ENCODE data around the gene ARL2.
"Not testable (repeated sequence)": the region's sequence is repeated elsewhere in the genome, so short reads cannot be mapped to it uniquely, and the experiment has no call there.

The ARL2 gene

GRCh38 chr11:65014726-65015227 is 817 bp downstream of the ARL2 start:
- Mint-ChIP-seq H3K27me3 (no peaks in the 10 kb centered on the region), H3K4me3 (peak overlapping the region; percentile 81), H3K36me3 (ENCODE audit: insufficient read depth) (peaks cover 4% of the 10 kb centered on the region), H3K27ac (ENCODE audit: low read depth) (peak overlapping the region; percentile 61), H3K4me1 (peaks cover 25% of the 10 kb centered on the region), H3K9me3 (no peaks in the 10 kb centered on the region)
- no peak for ATAC-seq (replicated peaks; ENCODE audit: extremely low read depth, poor library complexity, severe bottlenecking)
- DNase-seq (ENCODE audit: low spot score in 2 of 2): no peak

- Mint-ChIP-seq H3K36me3 (ENCODE audit: insufficient read depth) (peaks cover 9% of the 10 kb centered on the region), H3K27me3 (no peaks in the 10 kb centered on the region), H3K4me1 (peaks cover 25% of the 10 kb centered on the region), H3K4me3 (no peak overlapping the region), H3K9me3 (no peaks in the 10 kb centered on the region), H3K27ac (ENCODE audit: low read depth) (peak overlapping the region; percentile 36)
- DNase-seq (ENCODE audit: low spot score in 2 of 2) (no peak), ATAC-seq (replicated peaks; ENCODE audit: extremely low read depth, poor library complexity, severe bottlenecking) (no peak)
These were observed 2.7 kb downstream of the ARL2 start for GRCh38 chr11:65016705-65017104.

- no peak for ATAC-seq (replicated peaks; ENCODE audit: extremely low read depth, poor library complexity, severe bottlenecking)
- Mint-ChIP-seq H3K4me1 (peaks cover 23% of the 10 kb centered on the region), H3K9me3 (no peaks in the 10 kb centered on the region), H3K4me3 (no peak overlapping the region), H3K27me3 (no peaks in the 10 kb centered on the region), H3K36me3 (ENCODE audit: insufficient read depth) (peaks cover 9% of the 10 kb centered on the region), H3K27ac (ENCODE audit: low read depth) (no peak overlapping the region)
- no peak for DNase-seq (ENCODE audit: low spot score in 2 of 2)
These were observed 4.0 kb downstream of the ARL2 start for GRCh38 chr11:65017937-65018336.

GRCh38 chr11:65019824-65020223 is 5.9 kb downstream of the ARL2 start:
- Mint-ChIP-seq H3K36me3 (ENCODE audit: insufficient read depth) (peaks cover 8% of the 10 kb centered on the region), H3K9me3 (no peaks in the 10 kb centered on the region), H3K27me3 (no peaks in the 10 kb centered on the region), H3K4me3 (no peak overlapping the region), H3K27ac (ENCODE audit: low read depth) (no peak overlapping the region), H3K4me1 (peaks cover 15% of the 10 kb centered on the region)
- no peak for ATAC-seq (replicated peaks; ENCODE audit: extremely low read depth, poor library complexity, severe bottlenecking)
- DNase-seq (ENCODE audit: low spot score in 2 of 2): no peak

GRCh38 chr11:65021003-65021402 is 7.0 kb downstream of the ARL2 start:
- no peak overlapping the region for H3K4me3 Mint-ChIP-seq
- ATAC-seq (replicated peaks; ENCODE audit: extremely low read depth, poor library complexity, severe bottlenecking) (peak; percentile 58), DNase-seq (ENCODE audit: low spot score in 2 of 2) (no peak)
- no peaks in the 10 kb centered on the region for H3K9me3 Mint-ChIP-seq
- peaks cover 8% of the 10 kb centered on the region for H3K36me3 Mint-ChIP-seq (ENCODE audit: insufficient read depth)
- H3K27me3 Mint-ChIP-seq: no peaks in the 10 kb centered on the region
- H3K27ac Mint-ChIP-seq (ENCODE audit: low read depth): no peak overlapping the region
- H3K4me1 Mint-ChIP-seq: peaks cover 9% of the 10 kb centered on the region

GRCh38 chr11:65021509-65021908 is 7.5 kb downstream of the ARL2 start:
- DNase-seq (ENCODE audit: low spot score in 2 of 2) (no peak), ATAC-seq (replicated peaks; ENCODE audit: extremely low read depth, poor library complexity, severe bottlenecking) (no peak)
- Mint-ChIP-seq H3K27me3 (no peaks in the 10 kb centered on the region), H3K4me3 (no peak overlapping the region), H3K36me3 (ENCODE audit: insufficient read depth) (peaks cover 9% of the 10 kb centered on the region), H3K9me3 (no peaks in the 10 kb centered on the region), H3K27ac (ENCODE audit: low read depth) (no peak overlapping the region), H3K4me1 (peaks cover 4% of the 10 kb centered on the region)

GRCh38 chr11:65023502-65023901 is 9.5 kb downstream of the ARL2 start:
- not testable (repeated sequence) for H3K4me3 Mint-ChIP-seq; ATAC-seq (replicated peaks; ENCODE audit: extremely low read depth, poor library complexity, severe bottlenecking); H3K27me3 Mint-ChIP-seq; DNase-seq (ENCODE audit: low spot score in 2 of 2); H3K9me3 Mint-ChIP-seq
- peak overlapping the region; percentile 67 for H3K27ac Mint-ChIP-seq (ENCODE audit: low read depth)
- H3K36me3 Mint-ChIP-seq (ENCODE audit: insufficient read depth): peaks cover 11% of the 10 kb centered on the region
- peaks cover 14% of the 10 kb centered on the region for H3K4me1 Mint-ChIP-seq

GRCh38 chr11:65026810-65027209 is 12.8 kb downstream of the ARL2 start:
- Mint-ChIP-seq H3K4me3 (peak overlapping the region; percentile 48), H3K27me3 (no peaks in the 10 kb centered on the region), H3K27ac (ENCODE audit: low read depth) (no peak overlapping the region), H3K9me3 (no peaks in the 10 kb centered on the region), H3K4me1 (peaks cover 14% of the 10 kb centered on the region), H3K36me3 (ENCODE audit: insufficient read depth) (peaks cover 10% of the 10 kb centered on the region)
- no peak for ATAC-seq (replicated peaks; ENCODE audit: extremely low read depth, poor library complexity, severe bottlenecking)
- DNase-seq (ENCODE audit: low spot score in 2 of 2): no peak

- peak; percentile 90 for ATAC-seq (replicated peaks; ENCODE audit: extremely low read depth, poor library complexity, severe bottlenecking)
- Mint-ChIP-seq H3K27me3 (no peaks in the 10 kb centered on the region), H3K27ac (ENCODE audit: low read depth) (peak within 1 kb of the TSS; percentile 23), H3K36me3 (ENCODE audit: insufficient read depth) (peaks cover 10% of the 10 kb centered on the region), H3K4me1 (peaks cover 14% of the 10 kb centered on the region), H3K9me3 (no peaks in the 10 kb centered on the region), H3K4me3 (peak within 1 kb of the TSS; percentile 48)
- peak; percentile 66 to 87 for DNase-seq (ENCODE audit: low spot score in 2 of 2)
These were observed 13.5 kb downstream of the ARL2 start, which contains the start of gene SNX15 for GRCh38 chr11:65027213-65028067. Gene SNX15 (plus strand): TSS chr11:65027439. CDS start chr11:65027538, 99 bp downstream.

- DNase-seq (ENCODE audit: low spot score in 2 of 2) (no peak), ATAC-seq (replicated peaks; ENCODE audit: extremely low read depth, poor library complexity, severe bottlenecking) (no peak)
- no peaks in the 10 kb centered on the region for H3K9me3 Mint-ChIP-seq
- no peak overlapping the region for H3K4me3 Mint-ChIP-seq
- H3K27ac Mint-ChIP-seq (ENCODE audit: low read depth): no peak overlapping the region
- H3K4me1 Mint-ChIP-seq: peaks cover 8% of the 10 kb centered on the region
- H3K36me3 Mint-ChIP-seq (ENCODE audit: insufficient read depth): peaks cover 11% of the 10 kb centered on the region
- no peaks in the 10 kb centered on the region for H3K27me3 Mint-ChIP-seq
These were observed 18.3 kb downstream of the ARL2 start for GRCh38 chr11:65032216-65032615.

GRCh38 chr11:65034423-65034822 is 20.5 kb downstream of the ARL2 start:
- Mint-ChIP-seq H3K27ac (ENCODE audit: low read depth) (no peak overlapping the region), H3K27me3 (no peaks in the 10 kb centered on the region), H3K4me1 (no peaks in the 10 kb centered on the region), H3K4me3 (no peak overlapping the region), H3K36me3 (ENCODE audit: insufficient read depth) (peaks cover 7% of the 10 kb centered on the region), H3K9me3 (no peaks in the 10 kb centered on the region)
- ATAC-seq (replicated peaks; ENCODE audit: extremely low read depth, poor library complexity, severe bottlenecking) (no peak), DNase-seq (ENCODE audit: low spot score in 2 of 2) (no peak)

- Mint-ChIP-seq H3K27ac (ENCODE audit: low read depth) (no peak overlapping the region), H3K36me3 (ENCODE audit: insufficient read depth) (peaks cover 7% of the 10 kb centered on the region), H3K4me3 (no peak overlapping the region), H3K27me3 (no peaks in the 10 kb centered on the region), H3K9me3 (no peaks in the 10 kb centered on the region), H3K4me1 (no peaks in the 10 kb centered on the region)
- ATAC-seq (replicated peaks; ENCODE audit: extremely low read depth, poor library complexity, severe bottlenecking) (no peak), DNase-seq (ENCODE audit: low spot score in 2 of 2) (no peak)
These were observed 21.6 kb downstream of the ARL2 start for GRCh38 chr11:65035579-65035978.

- Mint-ChIP-seq H3K27me3 (no peaks in the 10 kb centered on the region), H3K36me3 (ENCODE audit: insufficient read depth) (peaks cover 11% of the 10 kb centered on the region), H3K4me3 (no peak overlapping the region), H3K27ac (ENCODE audit: low read depth) (no peak overlapping the region), H3K4me1 (no peaks in the 10 kb centered on the region), H3K9me3 (no peaks in the 10 kb centered on the region)
- no peak for ATAC-seq (replicated peaks; ENCODE audit: extremely low read depth, poor library complexity, severe bottlenecking)
- DNase-seq (ENCODE audit: low spot score in 2 of 2): no peak
These were observed 23.0 kb downstream of the ARL2 start for GRCh38 chr11:65036931-65037330.

All from central memory CD8-positive, alpha-beta T cell (primary cell).